Medulla oblongata (tissue), 1 donor: ENCODE results near the gene DCN.
"Not testable (repeated sequence)": the region's sequence is repeated elsewhere in the genome, so short reads cannot be mapped to it uniquely, and the experiment has no call there.

Source experiments
- DNase-seq: peaks from one replicate; pipeline ENCODE4 v3.0.0-alpha.2; 2015; ENCODE audit errors: extremely low spot score

DCN gene, protein sequence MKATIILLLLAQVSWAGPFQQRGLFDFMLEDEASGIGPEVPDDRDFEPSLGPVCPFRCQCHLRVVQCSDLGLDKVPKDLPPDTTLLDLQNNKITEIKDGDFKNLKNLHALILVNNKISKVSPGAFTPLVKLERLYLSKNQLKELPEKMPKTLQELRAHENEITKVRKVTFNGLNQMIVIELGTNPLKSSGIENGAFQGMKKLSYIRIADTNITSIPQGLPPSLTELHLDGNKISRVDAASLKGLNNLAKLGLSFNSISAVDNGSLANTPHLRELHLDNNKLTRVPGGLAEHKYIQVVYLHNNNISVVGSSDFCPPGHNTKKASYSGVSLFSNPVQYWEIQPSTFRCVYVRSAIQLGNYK

DNA sequence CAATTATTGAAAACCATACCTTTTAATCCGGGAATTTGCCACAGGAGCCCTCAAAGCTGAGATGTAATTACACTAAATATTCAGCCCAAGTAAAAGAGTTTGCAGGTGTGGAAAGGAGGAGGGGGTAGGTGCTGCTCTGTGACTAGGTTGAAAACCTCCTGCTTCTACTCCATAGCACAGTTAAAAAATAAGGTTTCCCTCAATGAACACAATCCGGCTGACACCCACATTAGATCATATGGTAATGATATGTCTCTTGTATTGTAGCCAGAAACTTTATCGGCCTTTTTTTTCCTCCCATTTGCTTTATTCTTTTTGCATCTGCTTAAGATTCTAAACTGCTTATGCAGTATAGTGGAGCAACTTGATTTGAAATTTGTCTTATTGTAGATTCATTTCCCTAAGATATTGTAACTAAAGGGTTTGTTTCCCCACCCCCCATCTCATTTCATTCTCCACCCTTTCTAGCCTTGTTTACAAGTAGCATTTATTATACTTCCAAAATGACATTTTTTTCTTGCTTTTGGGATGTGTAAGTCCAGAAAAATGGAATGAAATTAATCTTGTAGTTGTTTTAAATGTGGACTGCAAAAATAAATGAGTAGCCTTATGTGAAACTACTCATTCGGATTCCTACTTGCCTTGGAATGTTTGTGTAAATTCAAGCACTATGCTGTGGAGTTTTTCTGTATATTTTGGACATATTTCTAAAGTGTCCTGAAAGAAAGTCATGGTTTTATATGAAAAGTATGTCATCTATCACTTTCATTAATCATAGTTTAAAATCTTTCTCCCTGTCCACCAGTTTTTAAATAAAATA lies at the start of gene DCN:
DCN (minus strand) TSS at position 182 of the 820 bp plus-strand sequence. CDS start 4,265 bp downstream, outside the sequence.
- no peak for DNase-seq

DNA sequence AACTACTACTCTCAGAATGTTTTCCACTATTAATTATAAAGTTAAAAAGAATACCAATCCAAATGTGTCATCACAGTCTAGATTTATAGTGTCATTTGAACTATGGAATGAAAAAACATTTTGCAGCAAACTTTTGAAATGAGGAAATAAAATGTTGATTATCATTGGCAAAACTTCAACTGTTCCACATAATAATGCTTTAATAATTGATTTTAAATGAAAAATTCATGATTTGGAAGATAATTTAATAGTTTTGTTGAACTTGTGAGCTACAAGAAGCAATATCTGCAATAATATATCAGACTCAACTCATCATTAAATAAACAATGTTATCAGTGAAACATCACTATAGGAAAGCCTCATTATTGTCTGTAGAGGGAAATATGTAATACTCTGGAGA lies 48.2 kb upstream of the DCN start:
- no peak for DNase-seq

DNA sequence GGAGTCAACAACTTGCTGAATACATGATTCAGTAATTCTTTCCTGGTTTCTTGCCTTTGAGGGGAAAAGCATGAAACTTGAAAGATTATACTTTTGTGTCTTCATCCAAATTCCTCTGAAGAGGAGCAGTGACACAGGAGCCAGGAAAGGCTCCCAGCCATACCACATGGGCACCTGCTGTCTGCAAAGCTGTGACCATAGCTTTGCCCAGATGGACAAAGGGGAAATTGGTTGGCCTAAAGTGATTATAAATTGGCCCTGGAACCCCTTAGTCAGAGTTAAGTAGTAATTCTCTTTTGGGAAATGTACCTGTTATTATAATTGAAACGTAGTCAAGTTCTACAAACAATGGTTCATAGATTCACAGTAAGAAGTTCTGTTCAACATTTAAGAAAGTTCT lies 44.3 kb upstream of the DCN start:
- DNase-seq, result no peak

DNA sequence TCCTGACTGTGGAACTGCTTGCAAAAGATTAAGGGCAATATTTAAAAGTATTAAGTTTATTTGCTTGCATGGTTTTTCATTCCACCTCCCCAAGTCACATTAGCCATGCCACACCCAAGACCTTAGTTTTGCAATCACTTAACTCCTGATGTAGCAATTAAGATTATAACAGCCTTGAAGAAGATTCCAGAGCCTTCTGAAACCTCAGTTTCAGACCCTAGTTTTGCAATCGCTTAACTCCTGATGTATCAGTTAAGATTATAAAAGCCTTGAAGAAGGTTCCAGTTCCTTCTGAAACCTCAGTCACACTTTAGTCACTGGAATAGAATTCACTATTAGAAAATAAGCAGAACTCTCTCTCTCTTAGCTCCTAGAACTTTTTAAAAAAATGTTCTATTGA lies 42.7 kb upstream of the DCN start:
- DNase-seq, result no peak

DNA sequence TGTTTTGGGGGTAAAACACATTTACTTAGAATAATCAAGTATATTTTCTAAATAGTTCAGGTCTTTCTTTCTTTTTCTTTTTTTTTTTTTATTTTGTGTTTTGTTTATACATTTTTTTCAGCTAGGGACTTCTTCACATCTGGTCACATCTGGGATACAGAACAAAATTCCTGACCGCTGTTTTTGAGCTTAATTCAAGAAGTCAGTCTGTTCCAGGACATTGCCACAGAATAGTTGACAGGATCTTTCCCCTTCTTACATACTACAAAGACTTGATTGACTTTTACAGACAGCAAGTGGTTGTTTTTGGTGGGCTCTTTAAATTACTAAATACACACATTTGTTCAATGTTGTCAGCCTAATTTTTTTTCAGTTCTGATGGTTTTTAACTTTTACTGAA lies 41.8 kb upstream of the DCN start:
- no peak for DNase-seq

DNA sequence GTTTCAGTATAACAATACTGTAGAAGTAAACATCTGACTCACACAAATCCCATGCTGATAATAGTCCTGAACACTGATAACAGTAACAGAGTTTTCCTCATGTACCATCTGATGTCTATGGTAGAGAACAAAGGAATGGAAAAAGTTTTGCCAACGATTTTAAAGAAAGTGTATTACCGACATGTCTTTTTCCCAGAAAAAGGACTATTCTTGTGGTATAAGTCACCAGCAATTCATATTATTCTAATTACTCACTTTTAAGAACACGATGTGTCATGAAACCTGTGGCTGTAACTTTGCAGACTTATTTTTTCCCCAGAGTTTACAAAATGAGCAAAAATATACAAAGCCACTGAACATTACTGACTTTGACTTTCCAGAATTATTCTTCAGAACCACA lies 40.1 kb upstream of the DCN start:
- no peak for DNase-seq

DNA sequence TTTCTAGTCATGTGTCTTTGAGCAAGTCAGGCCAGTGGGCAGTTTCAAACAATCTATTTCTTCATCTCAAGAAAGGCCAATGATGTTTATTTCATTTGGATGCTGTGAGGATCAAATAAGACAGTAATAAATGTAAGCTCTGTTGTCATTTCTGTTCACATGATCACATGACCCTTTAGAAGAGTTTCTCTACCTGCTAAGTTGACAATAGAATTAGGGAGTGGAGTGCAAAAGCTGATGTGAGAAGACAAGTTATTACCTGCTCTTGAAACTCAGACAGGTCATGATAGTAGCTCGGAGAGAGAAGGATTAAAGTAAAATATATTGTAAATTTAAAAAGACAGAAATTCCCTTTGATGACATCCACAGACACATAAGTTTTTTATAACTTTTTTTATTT lies 37.3 kb upstream of the DCN start:
- DNase-seq, result no peak

DNA sequence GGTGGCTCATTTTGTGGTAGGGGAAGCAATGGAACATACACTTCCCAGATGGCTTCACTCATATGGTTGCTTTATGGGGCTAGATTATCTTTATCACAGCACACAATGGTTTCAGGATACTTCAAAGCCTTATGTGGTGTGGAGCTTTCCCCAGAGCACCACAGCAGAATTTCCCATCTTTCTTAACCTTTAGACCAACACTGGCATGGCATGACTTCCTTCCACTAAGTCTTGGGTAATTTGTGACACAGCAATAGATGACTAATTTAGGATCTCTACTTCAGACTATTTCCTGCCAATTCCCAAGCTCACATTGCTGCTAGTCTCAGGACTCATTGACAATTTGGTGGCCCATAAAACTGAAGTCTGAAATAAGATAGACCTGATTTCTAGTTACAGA lies 36.9 kb upstream of the DCN start:
- no peak for DNase-seq

DNA sequence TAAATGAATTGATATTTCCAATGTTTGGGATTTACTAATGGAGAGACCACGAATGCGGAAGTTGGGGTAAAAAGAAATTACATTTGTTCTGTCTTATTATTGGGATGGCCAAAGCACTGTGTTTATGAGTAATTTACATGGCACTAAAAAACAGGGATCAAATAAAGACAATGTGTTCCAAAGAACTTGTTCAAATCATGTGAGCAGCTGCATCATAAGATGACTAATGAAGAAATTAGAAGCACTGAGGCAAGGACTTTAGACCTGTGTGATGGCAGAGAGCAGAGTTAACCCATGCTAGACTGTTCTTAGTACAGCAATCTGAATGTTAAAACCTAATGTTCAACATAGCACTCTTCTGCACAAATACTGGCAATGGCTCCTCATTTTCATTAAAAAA lies 34.3 kb upstream of the DCN start:
- DNase-seq, result no peak

DNA sequence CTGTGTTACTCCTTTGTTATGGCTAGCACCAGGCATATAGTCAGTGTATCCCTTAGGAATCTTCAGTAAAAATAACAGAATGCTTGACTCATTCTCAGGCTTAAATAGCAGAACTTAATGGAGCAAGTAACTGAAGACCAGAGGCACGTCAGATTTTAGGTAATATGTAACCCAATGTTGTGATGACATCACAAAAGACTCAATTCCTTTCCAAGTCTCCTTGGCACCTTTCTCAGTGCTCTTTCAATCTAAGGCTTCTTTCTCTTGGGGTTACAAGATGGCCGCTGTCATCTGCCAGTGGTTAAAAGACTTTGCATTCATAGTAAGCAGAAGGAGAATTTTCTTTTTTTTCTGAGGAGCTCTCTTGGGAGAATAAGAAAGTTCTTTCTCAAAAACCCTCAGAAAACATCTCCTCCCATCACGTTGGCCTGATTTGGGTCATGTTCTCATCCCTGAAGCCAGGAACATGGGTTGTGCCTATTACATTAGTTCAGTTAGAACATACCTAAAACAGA lies 33.4 kb upstream of the DCN start:
- no peak for DNase-seq

DNA sequence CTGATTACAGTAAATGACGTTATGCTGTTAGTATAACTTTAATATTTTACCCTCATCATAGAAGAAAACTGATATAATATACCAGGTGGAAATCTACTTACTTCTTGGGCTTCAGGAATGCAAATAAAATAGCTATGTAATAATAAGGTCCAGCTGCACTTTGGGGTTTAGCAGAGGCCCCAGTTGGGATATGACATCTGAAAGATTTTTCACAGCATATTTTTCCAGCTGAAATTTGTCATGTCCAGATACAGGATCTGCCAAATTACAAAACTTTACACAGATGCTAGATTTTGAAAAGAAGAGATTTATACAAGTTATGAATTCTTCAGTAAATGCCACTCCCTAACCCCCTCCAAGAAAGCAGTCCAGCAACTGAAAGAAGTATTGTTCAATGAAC lies 29.2 kb upstream of the DCN start:
- no peak for DNase-seq

DNA sequence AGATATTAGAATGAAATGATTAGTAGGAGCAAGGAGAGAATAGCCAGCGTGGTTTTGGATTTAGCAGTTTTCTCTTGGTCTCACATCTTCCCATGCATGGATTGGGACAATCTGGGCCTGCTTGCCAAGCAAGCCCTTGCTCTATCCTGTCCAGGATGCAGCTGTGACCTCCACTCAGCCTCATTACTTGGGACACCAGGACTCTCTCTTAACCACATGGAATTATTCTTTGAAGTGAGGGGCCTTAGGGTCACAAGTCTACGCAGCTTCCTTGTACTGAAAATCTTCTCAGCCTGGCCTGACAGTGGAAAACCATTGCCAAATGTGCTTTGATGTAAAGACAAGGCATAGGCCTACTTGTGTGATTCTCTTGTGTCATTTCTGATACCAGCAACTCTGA lies 28.0 kb upstream of the DCN start:
- DNase-seq, result no peak

DNA sequence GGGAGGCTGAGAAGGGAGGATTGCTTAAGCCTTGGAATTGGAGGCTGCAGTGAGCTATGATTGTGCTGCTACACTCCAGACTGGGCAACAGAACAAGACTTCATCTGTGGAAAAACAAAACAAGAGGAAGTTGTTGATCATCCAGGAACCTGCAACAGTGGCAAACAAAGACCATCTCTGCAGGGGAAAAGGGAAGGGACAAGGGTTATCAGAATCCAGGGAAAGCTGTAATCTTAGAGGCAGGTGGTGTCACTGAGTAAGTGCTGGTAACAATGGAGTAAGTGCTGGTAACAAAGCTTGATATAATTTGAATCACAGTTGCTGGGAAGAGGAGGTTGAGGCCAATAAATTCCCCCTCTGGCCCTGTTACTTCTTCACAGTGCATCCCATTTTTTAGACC lies 27.5 kb upstream of the DCN start:
- DNase-seq, result no peak

DNA sequence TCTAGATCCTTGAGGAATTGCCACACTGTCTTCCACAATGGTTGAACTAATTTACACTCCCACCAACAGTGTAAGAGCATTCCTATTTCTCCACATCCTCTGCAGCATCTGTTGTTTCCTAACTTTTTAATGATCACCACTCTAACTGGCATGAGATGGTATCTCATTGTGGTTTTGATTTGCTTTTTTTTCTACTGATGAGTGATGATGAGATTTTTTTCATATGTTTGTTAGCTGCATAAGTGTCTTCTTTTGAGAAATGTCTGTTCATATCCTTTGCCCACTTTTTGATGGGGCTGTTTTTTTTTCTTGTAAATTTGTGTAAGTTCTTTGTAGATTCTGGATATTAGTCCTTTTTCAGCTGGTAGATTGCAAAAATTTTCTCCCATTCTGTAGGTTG lies 24.7 kb upstream of the DCN start:
- not testable (repeated sequence) for DNase-seq

DNA sequence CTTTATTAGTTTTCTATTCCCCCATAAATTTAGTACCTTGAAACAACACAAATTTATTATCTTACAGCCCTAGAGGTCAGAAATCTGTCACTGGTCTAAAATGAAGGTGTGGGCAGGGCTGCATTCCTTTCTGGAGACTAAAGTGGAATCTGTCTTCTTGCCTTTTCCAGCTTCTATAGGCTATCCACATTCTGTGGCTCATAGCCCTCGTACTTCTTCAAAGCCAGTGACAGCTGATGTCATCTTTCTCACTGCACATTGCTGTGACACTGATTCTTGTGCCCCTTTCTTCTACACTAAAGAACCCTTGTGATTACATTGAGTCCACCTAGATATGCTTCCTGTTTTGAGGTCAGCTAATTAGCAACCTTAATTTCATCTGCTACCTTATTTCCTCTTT lies 23.2 kb upstream of the DCN start:
- no peak for DNase-seq

DNA sequence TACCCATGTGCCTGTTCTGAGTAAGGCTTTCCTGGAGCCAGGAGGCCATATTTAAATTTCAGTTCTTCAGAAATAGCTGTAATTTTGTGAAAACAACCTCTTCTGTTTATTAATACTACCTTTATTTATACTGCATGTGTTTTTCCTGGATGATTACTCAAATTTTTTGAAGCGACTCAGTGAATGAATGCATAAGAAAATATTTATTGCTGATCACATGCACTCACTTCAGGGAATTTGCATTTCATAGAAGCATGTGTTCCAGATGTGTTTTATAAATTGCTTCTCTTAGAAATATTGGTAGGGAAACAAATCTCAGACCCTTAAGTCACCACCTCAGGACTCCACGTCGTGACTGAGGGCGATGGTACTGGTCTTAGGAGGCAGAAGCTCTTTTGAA lies 21.8 kb upstream of the DCN start:
- DNase-seq, result no peak

DNA sequence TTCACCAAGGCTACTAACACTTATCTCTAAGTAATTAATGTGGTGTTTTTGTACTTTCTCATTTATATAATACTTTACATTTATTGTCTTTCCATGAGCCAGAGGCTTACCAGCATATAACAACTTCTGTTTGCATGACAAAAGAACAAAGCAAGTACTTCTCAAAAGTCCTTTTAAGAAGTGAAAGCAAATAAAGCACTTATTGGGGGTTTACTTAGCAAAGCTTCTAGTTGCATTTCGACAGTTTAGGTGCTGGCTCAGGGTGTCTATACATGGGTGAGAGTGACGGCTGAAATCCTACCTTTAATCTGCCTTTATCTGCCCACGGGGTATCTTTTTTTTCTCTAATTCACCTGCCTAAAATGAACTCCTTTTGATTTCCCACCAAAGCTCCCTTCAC lies 21.0 kb upstream of the DCN start:
- DNase-seq, result no peak

DNA sequence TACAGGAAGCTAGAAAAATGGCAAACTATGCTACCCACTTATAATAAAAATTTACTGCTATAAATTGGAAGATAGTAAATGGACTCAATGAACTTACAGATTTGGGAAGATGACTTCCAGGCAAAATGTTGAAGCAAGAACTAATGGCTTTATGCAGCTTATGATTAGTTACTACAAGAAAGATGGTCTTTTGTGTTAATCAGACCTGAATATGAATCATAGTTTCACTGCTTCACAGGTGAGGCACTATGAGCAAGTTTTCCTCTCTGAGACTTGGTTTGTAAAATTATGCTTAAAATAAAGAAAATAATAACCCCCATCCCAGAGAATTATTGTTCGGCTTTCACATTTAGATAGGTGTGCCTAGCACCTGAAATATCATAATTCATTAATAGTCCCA lies 19.8 kb upstream of the DCN start:
- DNase-seq, result no peak

DNA sequence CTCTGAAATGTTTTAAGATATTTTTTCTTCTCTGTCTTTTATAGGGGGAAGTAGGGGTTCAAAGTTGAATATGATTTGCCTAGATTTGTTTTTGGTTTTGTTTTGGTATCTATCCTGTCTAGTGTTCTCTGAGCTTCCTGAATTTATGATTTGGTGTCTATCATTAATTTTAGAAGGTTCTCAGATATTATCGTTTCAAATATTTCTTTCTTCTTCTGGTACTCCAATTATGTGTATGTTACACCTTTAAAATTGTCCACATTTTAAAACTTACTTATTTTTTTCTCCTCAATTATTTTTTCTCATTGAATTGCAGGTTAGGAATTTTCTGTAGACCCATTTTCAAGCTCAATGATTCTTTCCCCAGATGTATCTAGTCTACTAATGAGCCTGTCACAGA lies 13.8 kb upstream of the DCN start:
- no peak for DNase-seq

DNA sequence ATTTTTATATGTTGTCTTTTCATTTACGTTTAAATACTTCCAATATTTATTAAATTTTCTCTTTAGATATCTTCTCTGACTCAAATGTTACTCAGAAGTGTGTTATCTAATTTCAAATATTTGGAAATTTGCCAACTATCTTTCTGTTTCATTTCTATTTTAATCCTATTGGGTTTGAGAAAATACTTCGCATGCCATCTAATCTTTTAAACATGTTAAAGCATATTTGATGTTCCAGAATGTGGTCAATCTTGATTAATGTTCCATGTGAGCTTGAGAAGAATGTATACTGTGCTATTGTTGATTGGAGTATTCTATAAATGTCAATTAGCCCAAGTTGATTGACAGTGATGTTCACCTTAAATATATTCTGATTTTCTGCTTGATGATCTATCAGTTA lies 11.9 kb upstream of the DCN start:
- DNase-seq, result no peak

DNA sequence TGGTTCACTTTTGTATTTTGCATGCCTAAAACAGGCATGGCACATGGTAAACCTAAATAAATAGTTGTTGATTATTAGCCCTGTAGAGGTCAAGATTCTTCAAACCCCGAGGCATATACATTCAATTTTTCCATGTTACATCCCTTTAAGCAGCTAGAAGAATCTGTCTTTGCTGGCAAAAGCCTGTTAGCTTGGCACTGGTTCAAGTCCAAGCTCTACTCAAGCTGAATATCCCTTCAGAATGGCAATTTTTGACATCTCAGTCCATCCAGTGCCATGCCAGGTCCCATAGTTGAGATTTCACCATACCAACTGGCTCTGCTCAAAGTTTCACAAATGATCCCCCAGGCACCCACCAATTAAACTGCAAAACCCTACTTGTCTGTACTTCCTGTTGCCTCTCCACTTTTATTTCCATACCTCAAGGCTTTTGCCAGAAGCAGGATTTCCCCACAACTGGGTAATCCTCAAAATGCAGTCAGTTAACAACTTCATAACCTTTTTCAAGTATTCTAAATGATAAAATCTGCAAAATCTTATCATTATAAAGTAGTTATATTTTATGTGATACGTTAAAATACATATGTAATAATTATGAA lies 9.0 kb upstream of the DCN start:
- no peak for DNase-seq

DNA sequence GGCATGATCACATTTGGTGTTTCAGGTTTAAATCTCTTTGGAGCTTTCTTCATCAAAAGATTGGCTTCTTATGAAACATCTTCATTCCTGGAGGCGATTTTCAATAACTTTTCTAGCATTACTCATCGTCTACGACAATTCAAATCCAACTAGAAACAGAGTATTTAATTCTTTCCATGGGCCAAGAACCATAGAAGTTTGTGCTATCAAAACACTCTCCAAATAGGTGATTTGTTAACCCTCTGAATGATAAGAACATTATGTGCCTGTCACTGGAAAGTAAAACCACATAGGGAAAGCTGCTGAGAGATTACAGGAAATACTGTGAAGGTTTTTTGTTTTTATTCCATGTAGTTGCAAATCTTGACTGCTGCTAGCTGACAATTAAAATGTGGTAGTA lies 6.9 kb upstream of the DCN start:
- DNase-seq, result no peak

DNA sequence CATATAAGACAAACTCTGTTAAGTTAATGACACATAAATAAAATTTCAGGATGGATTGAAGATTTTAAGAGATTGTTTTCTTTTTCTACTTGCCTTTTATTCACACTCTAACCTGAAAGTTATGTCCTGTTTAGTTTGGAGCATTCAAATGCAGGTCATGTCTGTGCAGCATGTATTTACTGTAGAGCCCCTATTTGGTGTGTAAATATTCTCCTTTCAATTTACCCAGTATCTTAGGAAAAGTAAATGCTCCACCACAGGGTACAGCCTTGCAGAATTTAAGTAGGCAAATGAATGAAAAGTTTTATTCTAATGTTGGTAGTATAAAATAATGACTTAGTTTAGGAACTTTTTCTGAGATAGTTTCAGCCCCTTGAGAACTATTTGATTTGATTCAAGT lies 6.2 kb upstream of the DCN start:
- DNase-seq, result no peak
